GM23248 (cell line): Measurements from ENCODE around the gene XYLT2. TPM values are rescaled to one million over a fixed set of nuclear protein-coding genes. Genes with fewer than 3 reads are reported as not detected.
"Not testable (repeated sequence)": the region's sequence is repeated elsewhere in the genome, so short reads cannot be mapped to it uniquely, and the experiment has no call there.

Source experiments
- DNase-seq: peaks from one replicate; pipeline ENCODE4 v3.0.0-alpha.2; 2015
- H2AFZ ChIP-seq: fragments of 200-600 bp; sonication (generic); 2 replicates; pipeline ENCODE4 v1.6.1; 2016; ENCODE audit warnings: antibody characterized with exemption
- H3F3A ChIP-seq: fragments of 200-600 bp; sonication (generic); 2 replicates; pipeline ENCODE4 v1.6.1; 2016; ENCODE audit warnings: mild to moderate bottlenecking, antibody characterized with exemption, mixed run types; ENCODE audit not compliant: insufficient read depth
- H3K27ac ChIP-seq: fragments of 200-600 bp; sonication (generic); 2 replicates; pipeline ENCODE4 v1.5.1; 2016; ENCODE audit warnings: mild to moderate bottlenecking
- H3K27me3 ChIP-seq: fragments of 200-600 bp; sonication (generic); replicated peaks from 2 replicates; pipeline ENCODE4 v1.6.1; 2016; ENCODE audit warnings: mild to moderate bottlenecking; ENCODE audit not compliant: insufficient read depth
- H3K36me3 ChIP-seq: fragments of 200-600 bp; sonication (generic); 2 replicates; pipeline ENCODE4 v1.6.1; 2016; ENCODE audit warnings: low read depth, mild to moderate bottlenecking
- H3K4me1 ChIP-seq: fragments of 200-600 bp; sonication (generic); 2 replicates; pipeline ENCODE4 v1.6.1; 2016; ENCODE audit warnings: mild to moderate bottlenecking; ENCODE audit not compliant: insufficient read depth
- H3K4me2 ChIP-seq: fragments of 200-600 bp; sonication (generic); one replicate; pipeline ENCODE4 v1.6.1; 2016; ENCODE audit warnings: mild to moderate bottlenecking; ENCODE audit not compliant: unreplicated experiment
- H3K4me3 ChIP-seq: fragments of 200-600 bp; sonication (generic); 2 replicates; pipeline ENCODE4 v1.5.1; 2016; ENCODE audit warnings: mild to moderate bottlenecking
- H3K79me2 ChIP-seq: fragments of 200-600 bp; sonication (generic); 2 replicates; pipeline ENCODE4 v1.6.1; 2016; ENCODE audit warnings: mild to moderate bottlenecking; ENCODE audit not compliant: insufficient read depth
- H3K9ac ChIP-seq: fragments of 200-600 bp; sonication (generic); 2 replicates; pipeline ENCODE4 v1.6.1; 2016; ENCODE audit warnings: mild to moderate bottlenecking
- H3K9me2 ChIP-seq: fragments of 200-600 bp; sonication (generic); 2 replicates; pipeline ENCODE4 v1.6.1; 2016; ENCODE audit warnings: mixed run types, mild to moderate bottlenecking, moderate library complexity; ENCODE audit not compliant: insufficient read depth
- H3K9me3 ChIP-seq: fragments of 200-600 bp; sonication (generic); one replicate; pipeline ENCODE4 v1.6.1; 2017; ENCODE audit warnings: low read depth
- H4K20me1 ChIP-seq: fragments of 200-600 bp; sonication (generic); 2 replicates; pipeline ENCODE4 v1.6.0; 2016; ENCODE audit not compliant: insufficient read depth
- EZH2 ChIP-seq: fragments of 200-600 bp; sonication (generic); IDR thresholded peaks from 2 replicates; pipeline ENCODE4 v1.6.1; 2018; ENCODE audit warnings: antibody characterized with exemption, mild to moderate bottlenecking; ENCODE audit not compliant: insufficient read depth, poor library complexity, severe bottlenecking
- EZH2phosphoT487 ChIP-seq: fragments of 200-600 bp; sonication (generic); IDR thresholded peaks from 2 replicates; pipeline ENCODE4 v1.6.1; 2018; ENCODE audit warnings: antibody characterized with exemption, moderate library complexity, mild to moderate bottlenecking, low read depth; ENCODE audit not compliant: insufficient read depth
- WGBS, 2 experiments: methylation state at CpG; one replicate each; pipeline ENCODE4 v1.1.6; 2015 to 2017; ENCODE audit warnings: low lambda C conversion rate in 2 of 2, low coverage in 1 of 2; ENCODE audit errors: missing lambda C conversion rate in 2 of 2; 5-methylcytosine and 5-hydroxymethylcytosine counted together
- in situ Hi-C: fragments of 300-500 bp; cut with MboI; formaldehyde crosslinking; loops from 2 replicates; pipeline ENCODE4 v1.15.0; 2020
- polyA plus RNA-seq: library from polyadenylated mRNA; unstranded; fragments of >200 nt; fragmentation: Nextera tagmentation; extraction: Ambion mirVana; gene quantifications from 2 replicates; pipeline ENCODE4 v1.2.1, GENCODE V29; 2016
- total RNA-seq: library from RNA; depleted of rRNA; stranded (reverse); fragments of >200 nt; shearing (Covaris generic); gene quantifications from 2 replicates; pipeline ENCODE4 v1.2.3, GENCODE V29; 2014; rRNA removed

The XYLT2 gene
- total RNA-seq, result 43.6 and 70.1 TPM in 2 replicates
- 25.3 and 27.3 TPM in 2 replicates for polyA plus RNA-seq

- peak; percentile 95 for DNase-seq
Measured at GRCh38 chr17:50345432-50346312, at the start of gene XYLT2. XYLT2 (plus strand) TSS chr17:50346126; CDS start chr17:50346141, 15 bp downstream.

GRCh38 chr17:50297407-50297865 is 48.5 kb upstream of the XYLT2 start:
- H3K4me1 ChIP-seq, result no peaks in the 10 kb centered on the region
- H3K4me3 ChIP-seq, result no peak overlapping the region
- H4K20me1 ChIP-seq, result no peaks in the 10 kb centered on the region
- H3K79me2 ChIP-seq, result no peaks in the 10 kb centered on the region
- H2AFZ ChIP-seq, result no peak overlapping the region
- TF ChIP-seq EZH2phosphoT487, result no peak
- no peak for TF ChIP-seq EZH2
- no peak overlapping the region for H3K9ac ChIP-seq
- H3K9me2 ChIP-seq, result no peaks in the 10 kb centered on the region
- DNase-seq, result peak; percentile 78
- no peaks in the 10 kb centered on the region for H3K9me3 ChIP-seq
- H3K36me3 ChIP-seq, result no peaks in the 10 kb centered on the region
- no peaks in the 10 kb centered on the region for H3F3A ChIP-seq
- H3K27ac ChIP-seq, result no peak overlapping the region
- H3K27me3 ChIP-seq, result no peaks in the 10 kb centered on the region
- 20 to 21% methylated on average over 7 of the region's 7 CpGs for WGBS, 2 experiments
- no peak overlapping the region for H3K4me2 ChIP-seq
- in situ Hi-C loops, result loop anchor here (10.0 kb wide), 1 partner anchor 203 kb away; the partner anchor contains the start of gene PDK2

More at GRCh38 chr17:50345432-50346312, at the start of gene XYLT2:
- peaks cover 44% of the 10 kb centered on the region for H3K79me2 ChIP-seq
- H3K27ac ChIP-seq, result no peak within 1 kb of the TSS
- TF ChIP-seq EZH2phosphoT487, result no peak
- no peak for TF ChIP-seq EZH2
- H3K4me1 ChIP-seq, result peaks cover 18% of the 10 kb centered on the region
- no peaks in the 10 kb centered on the region for H4K20me1 ChIP-seq
- 5 to 7% methylated on average over 70 to 73 of the region's 87 CpGs for WGBS, 2 experiments
- H3K4me2 ChIP-seq, result peak within 1 kb of the TSS; percentile 62
- peak within 1 kb of the TSS; percentile 94 for H2AFZ ChIP-seq
- H3K9me3 ChIP-seq, result no peaks in the 10 kb centered on the region
- no peaks in the 10 kb centered on the region for H3K36me3 ChIP-seq
- H3K27me3 ChIP-seq, result no peaks in the 10 kb centered on the region
- peak within 1 kb of the TSS; percentile 91 for H3K9ac ChIP-seq
- H3K4me3 ChIP-seq, result peak within 1 kb of the TSS; percentile 75
- H3F3A ChIP-seq, result peaks cover 13% of the 10 kb centered on the region; the same call in 1 of the 2 replicates
- no peaks in the 10 kb centered on the region for H3K9me2 ChIP-seq
- in situ Hi-C loops, result no loop called here

DNA sequence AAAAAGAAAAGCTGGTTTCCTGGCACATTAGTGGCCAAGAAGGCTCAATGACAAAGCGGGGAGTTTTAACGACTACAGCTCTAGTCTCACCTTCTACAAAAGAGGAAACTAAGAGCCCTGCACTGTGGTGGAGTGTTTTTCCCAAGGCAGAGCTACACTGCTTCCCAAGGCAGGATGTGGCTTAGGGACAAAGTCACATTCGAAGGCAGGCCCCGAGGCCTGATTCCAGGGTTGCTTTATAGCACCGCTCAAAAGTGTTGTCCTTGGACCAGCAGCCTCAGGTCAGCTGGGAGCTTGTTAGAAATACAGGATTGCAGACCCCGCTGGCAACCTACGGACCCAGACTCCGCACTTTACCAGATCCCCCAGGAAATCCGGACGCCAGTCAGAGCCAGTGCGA is 47.9 kb upstream of the XYLT2 start:
- H3K79me2 ChIP-seq, result no peaks in the 10 kb centered on the region
- no peaks in the 10 kb centered on the region for H4K20me1 ChIP-seq
- no peaks in the 10 kb centered on the region for H3K36me3 ChIP-seq
- no peaks in the 10 kb centered on the region for H3K4me1 ChIP-seq
- no peaks in the 10 kb centered on the region for H3K27me3 ChIP-seq
- no peak overlapping the region for H3K27ac ChIP-seq
- H3K4me2 ChIP-seq, result no peak overlapping the region
- in situ Hi-C loops, result loop anchor here (10.0 kb wide), 1 partner anchor 203 kb away; the partner anchor contains the start of gene PDK2
- H3K9me2 ChIP-seq, result no peaks in the 10 kb centered on the region
- H3F3A ChIP-seq, result no peaks in the 10 kb centered on the region
- H3K9me3 ChIP-seq, result no peaks in the 10 kb centered on the region
- no peak overlapping the region for H3K9ac ChIP-seq
- no peak overlapping the region for H3K4me3 ChIP-seq
- 62 to 64% methylated on average over 11 of the region's 11 CpGs for WGBS, 2 experiments
- no peak for DNase-seq
- H2AFZ ChIP-seq, result no peak overlapping the region
- TF ChIP-seq EZH2, result no peak
- TF ChIP-seq EZH2phosphoT487, result no peak

GRCh38 chr17:50299776-50300175 is 46.1 kb upstream of the XYLT2 start:
- in situ Hi-C loops, result loop anchor here (10.0 kb wide), 1 partner anchor 205 kb away; the partner anchor contains the start of gene PDK2
- H3K79me2 ChIP-seq, result no peaks in the 10 kb centered on the region
- H3K9ac ChIP-seq, result no peak overlapping the region
- no peaks in the 10 kb centered on the region for H3K36me3 ChIP-seq
- WGBS, 2 experiments, result 68 to 92% methylated on average over 3 of the region's 3 CpGs
- H3K4me1 ChIP-seq, result no peaks in the 10 kb centered on the region
- H2AFZ ChIP-seq, result no peak overlapping the region
- no peaks in the 10 kb centered on the region for H3K9me2 ChIP-seq
- no peaks in the 10 kb centered on the region for H3K9me3 ChIP-seq
- no peak for TF ChIP-seq EZH2phosphoT487
- TF ChIP-seq EZH2, result no peak
- no peaks in the 10 kb centered on the region for H4K20me1 ChIP-seq
- no peak overlapping the region for H3K27ac ChIP-seq
- H3K4me2 ChIP-seq, result no peak overlapping the region
- no peak for DNase-seq
- H3K4me3 ChIP-seq, result no peak overlapping the region
- no peaks in the 10 kb centered on the region for H3K27me3 ChIP-seq
- H3F3A ChIP-seq, result no peaks in the 10 kb centered on the region

DNA sequence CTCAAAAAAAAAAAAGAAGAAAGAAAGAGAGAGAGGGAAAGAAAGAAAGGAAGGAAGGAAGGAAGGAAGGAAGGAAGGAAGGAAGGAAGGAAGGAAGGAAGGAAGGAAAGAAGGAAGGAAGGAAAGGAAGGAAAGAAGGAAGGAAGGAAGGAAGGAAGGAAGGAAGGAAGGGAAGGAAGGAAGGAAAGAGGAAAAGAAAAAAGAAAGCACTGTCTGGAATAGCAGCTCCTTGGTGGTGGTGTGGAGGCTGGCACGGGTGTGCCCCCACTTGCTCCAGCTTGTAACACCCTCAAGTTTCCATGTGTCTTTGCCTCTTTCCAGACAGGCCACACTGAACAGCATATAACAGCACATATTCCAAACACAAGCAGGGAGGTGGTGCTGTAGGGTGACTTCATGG is 45.1 kb upstream of the XYLT2 start:
- in situ Hi-C loops, H4K20me1 ChIP-seq, H3F3A ChIP-seq, H3K27me3 ChIP-seq, DNase-seq, H3K36me3 ChIP-seq, H3K9me3 ChIP-seq, H3K9ac ChIP-seq, H3K79me2 ChIP-seq, H3K27ac ChIP-seq, H3K4me1 ChIP-seq, H2AFZ ChIP-seq, H3K4me3 ChIP-seq, H3K9me2 ChIP-seq, H3K4me2 ChIP-seq: not testable (repeated sequence)
- WGBS, 2 experiments, result 6 to 11% methylated on average over 1 of the region's 1 CpG
